Upper lobe of right lung (tissue), 1 donor: Measurements from ENCODE around the gene PIF1. TPM values are rescaled to one million over a fixed set of nuclear protein-coding genes. Genes with fewer than 3 reads are reported as not detected.

Source experiments
- ATAC-seq: fragments of 200-7000 bp; cut with Tn5 transposase; one replicate; pipeline ENCODE4 v1.9.1; 2020; ENCODE audit warnings: mild to moderate bottlenecking, moderate library complexity
- DNase-seq: peaks from one replicate; pipeline ENCODE4 v3.0.0-alpha.2; 2020
- H3K27ac ChIP-seq: fragments of 200-600 bp; one replicate; pipeline ENCODE4 v1.8.0; 2022
- H3K27me3 ChIP-seq: fragments of 200-600 bp; one replicate; pipeline ENCODE4 v1.8.0; 2022; ENCODE audit warnings: mild to moderate bottlenecking
- H3K36me3 ChIP-seq: fragments of 200-600 bp; one replicate; pipeline ENCODE4 v1.8.0; 2022
- H3K4me1 ChIP-seq: fragments of 200-600 bp; one replicate; pipeline ENCODE4 v1.8.0; 2022
- H3K4me3 ChIP-seq: fragments of 200-600 bp; one replicate; pipeline ENCODE4 v1.8.0; 2022; ENCODE audit warnings: mild to moderate bottlenecking
- H3K9me3 ChIP-seq: fragments of 200-600 bp; one replicate; pipeline ENCODE4 v1.8.0; 2022
- CTCF ChIP-seq: fragments of 200-600 bp; IDR thresholded peaks from one replicate; pipeline ENCODE4 v1.8.0; 2022; ENCODE audit warnings: antibody characterized with exemption
- intact Hi-C: fragments of 100-400 bp; cut with DNase I; formaldehyde crosslinking; loops from one replicate; pipeline ENCODE4 v1.11.0; 2022
- total RNA-seq: library from RNA; stranded (reverse); fragmentation: NEBNext Ultra II Directional; extraction: Animal tissue kit (Norgen Biotek cat#: 25700); gene quantifications from one replicate; pipeline ENCODE4 v1.2.1, GENCODE V29; 2021
- donor health status: DM: no; HTN: yes; CAD: no; lungs with severe emphysema.

The PIF1 gene
- total RNA-seq, 1 donor from 2014 or later = 0.67 TPM

GRCh38 chr15:64845831-64846595, 20.6 kb upstream of the PIF1 start:
- ATAC-seq (no peak), DNase-seq (no peak)
- Histone ChIP-seq H3K4me3 (peak overlapping the region; percentile 87), H3K9me3 (no peaks in the 10 kb centered on the region), H3K4me1 (peaks cover 46% of the 10 kb centered on the region), H3K27me3 (no peaks in the 10 kb centered on the region), H3K36me3 (peaks cover 35% of the 10 kb centered on the region), H3K27ac (peak overlapping the region; percentile 95)
- intact Hi-C loops = no loop called here
- TF ChIP-seq CTCF = no peak

GRCh38 chr15:64845183-64845611, 19.8 kb upstream of the PIF1 start:
- Histone ChIP-seq H3K4me3 (peak overlapping the region; percentile 87), H3K36me3 (peaks cover 27% of the 10 kb centered on the region), H3K9me3 (no peaks in the 10 kb centered on the region), H3K27ac (peak overlapping the region; percentile 95), H3K4me1 (peaks cover 44% of the 10 kb centered on the region), H3K27me3 (no peaks in the 10 kb centered on the region)
- intact Hi-C loops = no loop called here
- no peak for DNase-seq
- TF ChIP-seq CTCF = no peak
- peak; percentile 3 for ATAC-seq

- TF ChIP-seq CTCF = no peak
- intact Hi-C loops = no loop called here
- Histone ChIP-seq H3K4me3 (peak overlapping the region; percentile 87), H3K27me3 (no peaks in the 10 kb centered on the region), H3K36me3 (peaks cover 21% of the 10 kb centered on the region), H3K9me3 (no peaks in the 10 kb centered on the region), H3K27ac (peak overlapping the region; percentile 95), H3K4me1 (peaks cover 39% of the 10 kb centered on the region)
- DNase-seq (no peak), ATAC-seq (no peak)
Measured at GRCh38 chr15:64844576-64845145, 19.2 kb upstream of the PIF1 start.

- intact Hi-C loops = no loop called here
- no peak for DNase-seq
- H3K4me1 ChIP-seq = peaks cover 39% of the 10 kb centered on the region
Measured at GRCh38 chr15:64843991-64844390, 18.5 kb upstream of the PIF1 start.

GRCh38 chr15:64842986-64843561, 17.6 kb upstream of the PIF1 start:
- intact Hi-C loops = no loop called here
- TF ChIP-seq CTCF = no peak
- peaks cover 6% of the 10 kb centered on the region for H3K36me3 ChIP-seq
- no peaks in the 10 kb centered on the region for H3K27me3 ChIP-seq
- DNase-seq (peak; percentile 80), ATAC-seq (peak; percentile 29)
- H3K27ac ChIP-seq = peak overlapping the region; percentile 95
- no peaks in the 10 kb centered on the region for H3K9me3 ChIP-seq
- peak overlapping the region; percentile 87 for H3K4me3 ChIP-seq
- peaks cover 36% of the 10 kb centered on the region for H3K4me1 ChIP-seq

More at GRCh38 chr15:64843991-64844390, 18.5 kb upstream of the PIF1 start:
- Histone ChIP-seq H3K4me3 (peak overlapping the region; percentile 87), H3K27ac (peak overlapping the region; percentile 95), H3K36me3 (peaks cover 15% of the 10 kb centered on the region), H3K9me3 (no peaks in the 10 kb centered on the region), H3K27me3 (no peaks in the 10 kb centered on the region)
- no peak for ATAC-seq
- no peak for TF ChIP-seq CTCF
